GM19452 (cell line): ENCODE measurements around the gene TTC28.

Source experiments
- ATAC-seq: cut with Tn5 transposase; IDR thresholded peaks from one replicate; pipeline ENCODE4 v1.9.1; 2021; ENCODE audit not compliant: unreplicated experiment

The TTC28 gene

GRCh38 chr22:28151151-28151816, 528.4 kb downstream of the TTC28 start:
- no peak for ATAC-seq

GRCh38 chr22:28148816-28149465, 530.7 kb downstream of the TTC28 start:
- no peak for ATAC-seq

GRCh38 chr22:28147401-28147800, 532.2 kb downstream of the TTC28 start:
- no peak for ATAC-seq

- ATAC-seq = no peak
Measured at GRCh38 chr22:28146401-28147314, 533.0 kb downstream of the TTC28 start.

- ATAC-seq = no peak
Measured at GRCh38 chr22:28143961-28144745, 535.5 kb downstream of the TTC28 start.

GRCh38 chr22:28143241-28143865, 536.3 kb downstream of the TTC28 start:
- ATAC-seq = no peak

GRCh38 chr22:28142361-28142961, 537.2 kb downstream of the TTC28 start:
- ATAC-seq = no peak

GRCh38 chr22:28141614-28142013, 538.0 kb downstream of the TTC28 start:
- ATAC-seq = no peak

GRCh38 chr22:28139961-28140360, 539.7 kb downstream of the TTC28 start:
- no peak for ATAC-seq

- ATAC-seq = no peak
Measured at GRCh38 chr22:28139516-28139915, 540.1 kb downstream of the TTC28 start.

GRCh38 chr22:28137036-28137435, 542.6 kb downstream of the TTC28 start:
- ATAC-seq = no peak

GRCh38 chr22:28132466-28132865, 547.2 kb downstream of the TTC28 start:
- no peak for ATAC-seq

- ATAC-seq = no peak
Measured at GRCh38 chr22:28129319-28129962, 550.2 kb downstream of the TTC28 start.

GRCh38 chr22:28128827-28129226, 550.8 kb downstream of the TTC28 start:
- no peak for ATAC-seq

- no peak for ATAC-seq
Measured at GRCh38 chr22:28125799-28126198, 553.8 kb downstream of the TTC28 start.

GRCh38 chr22:28123989-28124766, 555.5 kb downstream of the TTC28 start:
- ATAC-seq = no peak

- no peak for ATAC-seq
Measured at GRCh38 chr22:28120691-28121592, 558.7 kb downstream of the TTC28 start.
